Measurements from ENCODE around the gene PIGU.
"Not testable (repeated sequence)": the region's sequence is repeated elsewhere in the genome, so short reads cannot be mapped to it uniquely, and the experiment has no call there.

The PIGU gene

DNA sequence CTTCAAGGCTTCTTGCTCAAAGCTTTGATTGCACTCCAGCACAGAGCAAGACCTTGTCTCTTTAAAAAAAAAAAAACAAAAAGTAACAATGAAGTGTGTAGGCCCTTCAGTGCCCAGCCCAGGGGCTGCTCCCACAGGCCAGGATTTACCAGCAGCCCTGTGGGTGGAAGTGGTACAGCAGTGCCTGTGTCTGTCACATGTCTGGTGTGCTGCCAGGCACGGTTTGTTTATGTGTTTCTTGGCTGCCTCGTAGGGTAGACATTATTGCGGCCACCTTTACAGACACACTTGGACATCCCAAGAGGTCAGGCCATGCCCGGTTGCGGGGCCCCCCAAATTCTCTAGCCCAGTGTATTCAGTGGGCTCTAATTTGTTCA is 148.0 kb downstream of the PIGU start:
- TF ChIP-seq ZFX (IDR thresholded peaks at IDR 0.05; ENCODE audit: borderline replicate concordance), result no peak
- TF ChIP-seq, protein P1, sequence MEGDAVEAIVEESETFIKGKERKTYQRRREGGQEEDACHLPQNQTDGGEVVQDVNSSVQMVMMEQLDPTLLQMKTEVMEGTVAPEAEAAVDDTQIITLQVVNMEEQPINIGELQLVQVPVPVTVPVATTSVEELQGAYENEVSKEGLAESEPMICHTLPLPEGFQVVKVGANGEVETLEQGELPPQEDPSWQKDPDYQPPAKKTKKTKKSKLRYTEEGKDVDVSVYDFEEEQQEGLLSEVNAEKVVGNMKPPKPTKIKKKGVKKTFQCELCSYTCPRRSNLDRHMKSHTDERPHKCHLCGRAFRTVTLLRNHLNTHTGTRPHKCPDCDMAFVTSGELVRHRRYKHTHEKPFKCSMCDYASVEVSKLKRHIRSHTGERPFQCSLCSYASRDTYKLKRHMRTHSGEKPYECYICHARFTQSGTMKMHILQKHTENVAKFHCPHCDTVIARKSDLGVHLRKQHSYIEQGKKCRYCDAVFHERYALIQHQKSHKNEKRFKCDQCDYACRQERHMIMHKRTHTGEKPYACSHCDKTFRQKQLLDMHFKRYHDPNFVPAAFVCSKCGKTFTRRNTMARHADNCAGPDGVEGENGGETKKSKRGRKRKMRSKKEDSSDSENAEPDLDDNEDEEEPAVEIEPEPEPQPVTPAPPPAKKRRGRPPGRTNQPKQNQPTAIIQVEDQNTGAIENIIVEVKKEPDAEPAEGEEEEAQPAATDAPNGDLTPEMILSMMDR (IDR thresholded peaks at IDR 0.05), result no peak
- no peak overlapping the region for H3K27ac ChIP-seq

DNA sequence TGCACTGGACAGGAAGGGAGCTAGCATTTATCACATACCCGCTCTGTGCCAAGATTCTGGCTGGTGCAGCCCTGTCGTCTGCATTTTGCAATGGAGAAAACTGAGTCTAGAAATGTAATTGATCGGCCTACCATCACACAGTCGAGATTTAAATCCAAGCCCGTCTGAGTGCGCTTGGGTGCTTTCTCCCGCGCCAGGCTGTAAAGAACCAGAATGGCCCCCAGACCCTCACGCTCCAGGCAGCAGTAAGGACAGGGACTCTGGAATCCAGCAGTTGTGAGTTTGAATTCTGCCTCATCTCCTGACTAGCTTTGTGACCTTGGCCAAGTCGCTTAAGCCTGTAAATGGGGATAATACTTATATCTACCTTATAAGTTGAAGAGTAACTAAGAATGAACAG is 149.9 kb downstream of the PIGU start:
- TF ChIP-seq ZFX (IDR thresholded peaks at IDR 0.05; ENCODE audit: borderline replicate concordance), result no peak
- TF ChIP-seq, protein P1 (IDR thresholded peaks at IDR 0.05), result no peak
- H3K27ac ChIP-seq, result peak overlapping the region; percentile 80

DNA sequence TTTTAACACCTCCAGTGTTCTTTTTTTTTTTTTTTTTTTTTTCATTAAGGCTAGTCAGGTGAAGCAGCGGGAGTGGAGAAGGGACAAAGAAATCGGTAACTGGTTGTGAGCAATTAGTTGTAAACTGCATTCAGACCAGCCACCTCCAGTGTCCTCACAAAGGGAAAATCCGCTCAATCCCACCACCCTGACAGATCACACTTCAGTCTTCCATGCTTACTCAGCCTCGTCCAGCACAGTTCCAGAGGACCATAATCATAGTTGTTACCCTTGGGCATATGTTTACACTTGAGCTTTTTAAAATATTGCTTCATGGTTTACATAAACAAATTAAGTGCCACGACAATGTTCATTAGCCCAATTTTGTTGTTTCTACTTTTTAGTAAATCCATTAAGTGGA is 150.4 kb downstream of the PIGU start:
- peak overlapping the region; percentile 80 for H3K27ac ChIP-seq
- TF ChIP-seq, protein P1 (IDR thresholded peaks at IDR 0.05), result no peak
- TF ChIP-seq ZFX (IDR thresholded peaks at IDR 0.05; ENCODE audit: borderline replicate concordance), result no peak

DNA sequence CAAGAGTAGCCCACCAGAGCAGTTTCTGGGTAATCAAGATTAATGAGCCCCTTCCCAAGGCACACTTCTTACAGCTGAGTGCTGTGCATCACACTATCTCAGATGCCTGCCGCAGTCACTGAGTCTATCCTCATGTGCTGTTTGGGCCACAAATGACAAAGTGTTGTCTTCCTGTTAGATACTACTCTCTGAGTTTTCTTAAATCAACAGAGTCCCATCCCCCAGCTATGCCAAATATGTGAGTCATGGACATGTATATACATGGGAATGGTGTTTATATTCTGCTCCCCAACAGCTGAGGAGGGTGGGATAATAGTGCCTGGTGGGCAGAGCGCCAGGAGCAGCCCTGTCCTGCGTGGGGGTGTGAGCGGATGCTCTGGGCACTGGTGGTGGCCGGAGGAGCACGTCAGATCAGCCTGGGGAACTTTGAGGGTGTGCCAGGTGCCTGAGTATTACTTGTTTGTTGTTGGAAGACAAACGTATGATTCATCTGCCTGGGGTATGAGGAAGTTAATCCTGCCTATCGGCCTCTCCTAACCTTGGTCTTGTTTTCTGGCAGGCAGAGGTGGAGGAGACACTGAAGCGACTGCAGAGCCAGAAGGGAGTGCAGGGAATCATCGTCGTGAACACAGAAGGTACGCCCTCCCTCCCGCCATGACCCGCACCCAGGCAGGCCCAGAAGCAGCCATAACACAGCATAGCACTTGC is 151.0 kb downstream of the PIGU start:
- peak overlapping the region; percentile 80 for H3K27ac ChIP-seq
- TF ChIP-seq, protein P1 (IDR thresholded peaks at IDR 0.05), result no peak
- no peak for TF ChIP-seq ZFX (IDR thresholded peaks at IDR 0.05; ENCODE audit: borderline replicate concordance)

DNA sequence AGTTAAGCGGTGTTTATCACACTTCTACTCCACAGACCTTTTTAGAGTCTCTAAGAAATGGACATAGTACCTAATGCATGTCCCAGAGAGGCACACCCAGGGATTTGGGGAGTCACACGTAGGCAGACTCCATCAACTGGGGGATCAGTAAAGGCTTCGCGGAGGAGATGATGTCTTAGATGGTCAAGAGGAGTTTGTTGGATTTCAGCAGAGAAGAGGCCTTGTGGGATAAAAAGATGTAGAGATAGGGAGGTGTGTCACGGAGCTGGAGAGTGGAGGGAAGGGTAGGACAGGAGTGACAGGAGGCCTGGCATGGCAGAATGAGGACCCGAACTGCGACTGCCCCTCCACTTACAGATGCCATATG is 151.6 kb downstream of the PIGU start:
- H3K27ac ChIP-seq, result peak overlapping the region; percentile 80

DNA sequence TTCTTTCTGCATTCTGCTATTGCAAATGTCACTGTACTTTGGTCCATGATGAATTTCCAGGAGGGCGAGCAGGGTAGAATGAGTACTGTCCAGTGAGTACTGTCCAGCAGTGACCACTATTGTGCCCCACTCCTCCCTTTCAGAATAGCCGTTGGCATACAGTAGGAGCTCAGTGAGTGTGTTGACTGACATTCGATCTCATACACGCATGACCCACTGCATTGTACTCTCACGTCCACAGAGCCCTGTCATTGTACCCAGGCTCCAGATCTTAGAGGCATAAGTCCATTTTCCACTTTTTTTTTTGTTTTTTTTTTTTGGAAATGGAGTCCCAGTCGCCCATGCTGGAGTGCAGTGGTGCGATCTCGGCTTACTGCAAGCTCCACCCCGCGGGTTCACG is 152.5 kb downstream of the PIGU start:
- TF ChIP-seq, protein P1 (IDR thresholded peaks at IDR 0.05), result no peak
- no peak for TF ChIP-seq ZFX (IDR thresholded peaks at IDR 0.05; ENCODE audit: borderline replicate concordance)
- peak overlapping the region; percentile 80; the same call in 1 of the 2 replicates for H3K27ac ChIP-seq

More for the DNA sequence above, 151.6 kb downstream of the PIGU start:
- TF ChIP-seq ZFX (IDR thresholded peaks at IDR 0.05; ENCODE audit: borderline replicate concordance), result no peak
- TF ChIP-seq, protein P1 (IDR thresholded peaks at IDR 0.05), result no peak

DNA sequence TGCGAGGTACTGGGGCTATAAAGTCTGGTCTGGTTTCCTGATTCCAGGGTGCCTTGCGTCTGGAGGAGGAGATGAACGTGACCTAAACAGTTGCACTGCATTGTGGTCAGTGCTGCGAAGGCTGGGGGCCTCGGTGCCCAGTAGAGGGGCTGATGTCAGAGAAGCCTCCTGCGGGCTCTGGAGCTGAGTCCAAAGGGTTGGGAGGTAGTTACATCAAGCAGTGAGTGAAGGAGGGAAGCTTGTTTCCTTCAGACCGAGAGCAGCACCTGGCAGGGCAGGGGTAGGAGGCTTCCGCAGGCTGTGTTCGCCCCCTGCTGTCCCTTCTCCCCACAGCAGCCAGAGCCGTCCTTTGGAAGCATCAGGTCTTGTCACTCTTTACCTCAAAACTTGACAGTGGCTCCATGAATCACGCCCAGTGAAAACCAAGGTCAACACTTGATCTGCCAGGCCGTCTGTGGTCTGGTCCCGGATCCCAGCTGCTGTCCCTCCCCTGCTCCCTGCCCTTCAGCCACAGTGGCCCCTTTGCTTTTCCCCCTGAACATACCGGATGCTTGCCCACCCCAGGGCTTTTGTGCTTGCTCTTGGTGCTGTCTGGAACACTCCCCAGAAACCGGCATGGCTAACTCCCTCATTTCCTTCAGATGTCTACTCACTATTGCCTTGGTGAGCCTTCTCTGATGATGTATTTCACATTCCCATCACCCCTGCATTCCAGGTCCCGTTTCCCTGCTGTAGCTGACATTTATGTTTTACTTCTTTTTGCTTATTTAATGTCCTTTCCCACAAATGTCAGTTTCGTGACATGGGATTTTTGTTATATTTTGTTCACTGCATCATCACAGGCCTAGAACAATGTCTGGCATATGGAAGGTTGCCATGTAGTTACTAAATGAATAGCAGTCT is 153.7 kb downstream of the PIGU start:
- TF ChIP-seq, protein P1 (IDR thresholded peaks at IDR 0.05), result peak; percentile 66
- no peak for TF ChIP-seq ZFX (IDR thresholded peaks at IDR 0.05; ENCODE audit: borderline replicate concordance)
- no peak overlapping the region for H3K27ac ChIP-seq

DNA sequence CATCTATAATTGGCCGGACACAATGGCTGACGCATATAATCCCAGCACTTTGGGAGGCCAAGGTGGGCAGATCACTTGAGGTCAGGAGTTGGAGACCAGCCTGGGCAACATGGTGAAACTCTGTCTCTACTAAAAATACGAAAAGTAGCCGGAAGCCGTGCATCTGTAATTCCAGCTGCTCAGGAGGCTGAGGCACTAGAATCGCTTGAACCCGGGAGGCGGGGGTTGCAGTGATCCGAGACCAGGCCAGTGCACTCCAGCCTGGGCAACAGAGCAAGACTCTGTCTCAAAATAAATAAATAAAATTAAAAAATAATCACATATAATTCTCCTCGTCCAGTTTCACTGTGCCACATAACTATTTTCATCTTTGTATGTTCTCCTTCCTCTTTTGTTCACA is 157.1 kb downstream of the PIGU start:
- not testable (repeated sequence) for H3K27ac ChIP-seq

DNA sequence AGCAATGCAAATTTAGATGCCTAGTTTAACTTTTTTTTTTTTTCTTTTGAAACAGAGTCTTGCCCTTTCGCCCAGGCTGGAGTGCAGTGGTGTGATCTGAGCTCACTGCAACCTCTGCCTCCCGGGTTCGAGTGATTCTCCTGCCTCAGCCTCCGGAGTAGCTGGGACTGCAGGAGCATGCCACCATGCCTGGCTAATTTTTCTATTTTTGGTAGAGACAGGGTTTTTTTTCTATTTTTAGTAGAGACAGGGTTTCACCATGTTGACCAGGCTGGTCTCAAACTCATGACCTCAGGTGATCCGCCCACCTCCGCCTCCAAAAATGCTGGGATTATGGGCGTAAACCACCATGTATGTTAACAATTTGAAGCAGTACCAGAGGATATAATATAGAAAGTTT is 158.0 kb downstream of the PIGU start:
- not testable (repeated sequence) for H3K27ac ChIP-seq
